A549 (cell line): Measurements from ENCODE around the gene GRAPL.
"Not testable (repeated sequence)": the region's sequence is repeated elsewhere in the genome, so short reads cannot be mapped to it uniquely, and the experiment has no call there.

ENCODE experiments used
- BHLHE40 ChIP-seq: IDR thresholded peaks from 2 replicates; pipeline ENCODE4 v1.6.1; 2012; ENCODE audit warnings: low read depth, low read length, inconsistent platforms
- CEBPB ChIP-seq, 2 experiments: fragments of >200 bp in 1 of 2; sonication (Bioruptor Twin) in 1 of 2; formaldehyde crosslinking in 1 of 2; IDR thresholded peaks; 2 replicates each; pipeline ENCODE4 v1.6.1; 2012 to 2016
- CHD2 ChIP-seq: fragments of 150-350 bp; IDR thresholded peaks from 2 replicates; pipeline ENCODE4 v1.6.1; 2014; ENCODE audit warnings: low read length; ENCODE audit not compliant: partially characterized antibody
- EP300 ChIP-seq, 2 experiments: fragments of >200 bp; sonication (Bioruptor Twin); formaldehyde crosslinking; IDR thresholded peaks; 2 replicates in 1 of 2; 3 replicates in 1 of 2; pipeline ENCODE4 v1.6.1; 2016 to 2017
- JUN ChIP-seq, 2 experiments: fragments of >200 bp; sonication (Bioruptor Twin); formaldehyde crosslinking; IDR thresholded peaks; 2 replicates in 1 of 2; 3 replicates in 1 of 2; pipeline ENCODE4 v1.6.1; 2016 to 2017
- TF ChIP-seq, protein P1 (sequence below): fragments of >200 bp; sonication (Bioruptor Twin); formaldehyde crosslinking; IDR thresholded peaks from 3 replicates; pipeline ENCODE4 v1.5.1; 2016
- TF ChIP-seq, protein P2 (sequence below): fragments of >200 bp; sonication (Bioruptor Twin); formaldehyde crosslinking; IDR thresholded peaks from 2 replicates; pipeline ENCODE4 v1.6.1; 2016
- TF ChIP-seq, protein P3 (sequence below): IDR thresholded peaks from 2 replicates; pipeline ENCODE4 v1.6.1; 2012

DNA sequence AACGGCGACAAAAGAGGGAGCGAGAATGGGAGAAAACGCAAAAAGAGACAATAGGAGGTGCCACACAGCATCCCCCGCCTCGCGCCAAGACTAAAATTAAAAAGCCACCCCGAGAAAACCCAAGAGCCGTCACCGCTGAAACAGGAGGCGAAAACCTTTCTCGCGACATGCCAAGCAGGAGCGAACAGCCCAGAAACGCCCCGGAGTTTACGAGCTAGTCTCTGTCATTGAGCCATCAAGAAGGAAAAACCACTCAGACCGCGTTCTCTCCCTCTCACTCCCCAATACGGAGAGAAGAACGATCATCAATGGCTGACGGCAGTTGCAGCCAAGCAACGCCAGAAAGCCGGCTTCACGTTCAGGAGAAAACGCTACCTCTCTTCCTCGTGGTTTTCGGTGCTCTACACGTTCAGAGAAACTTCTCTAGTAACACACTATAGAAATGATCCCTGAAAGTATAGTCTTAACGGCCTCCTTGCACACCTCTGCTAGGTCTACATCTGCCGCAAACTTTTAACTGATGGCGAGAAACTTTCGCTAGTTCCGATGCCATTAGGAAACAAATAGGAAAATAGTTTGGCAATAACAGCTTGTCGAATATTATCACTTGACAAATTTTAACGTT lies 62.5 kb downstream of the GRAPL start:
- TF ChIP-seq, protein P1, sequence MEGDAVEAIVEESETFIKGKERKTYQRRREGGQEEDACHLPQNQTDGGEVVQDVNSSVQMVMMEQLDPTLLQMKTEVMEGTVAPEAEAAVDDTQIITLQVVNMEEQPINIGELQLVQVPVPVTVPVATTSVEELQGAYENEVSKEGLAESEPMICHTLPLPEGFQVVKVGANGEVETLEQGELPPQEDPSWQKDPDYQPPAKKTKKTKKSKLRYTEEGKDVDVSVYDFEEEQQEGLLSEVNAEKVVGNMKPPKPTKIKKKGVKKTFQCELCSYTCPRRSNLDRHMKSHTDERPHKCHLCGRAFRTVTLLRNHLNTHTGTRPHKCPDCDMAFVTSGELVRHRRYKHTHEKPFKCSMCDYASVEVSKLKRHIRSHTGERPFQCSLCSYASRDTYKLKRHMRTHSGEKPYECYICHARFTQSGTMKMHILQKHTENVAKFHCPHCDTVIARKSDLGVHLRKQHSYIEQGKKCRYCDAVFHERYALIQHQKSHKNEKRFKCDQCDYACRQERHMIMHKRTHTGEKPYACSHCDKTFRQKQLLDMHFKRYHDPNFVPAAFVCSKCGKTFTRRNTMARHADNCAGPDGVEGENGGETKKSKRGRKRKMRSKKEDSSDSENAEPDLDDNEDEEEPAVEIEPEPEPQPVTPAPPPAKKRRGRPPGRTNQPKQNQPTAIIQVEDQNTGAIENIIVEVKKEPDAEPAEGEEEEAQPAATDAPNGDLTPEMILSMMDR, result not testable (repeated sequence)
- TF ChIP-seq CEBPB (IDR thresholded peaks at IDR 0.05); CHD2; JUN (IDR thresholded peaks at IDR 0.05); BHLHE40; EP300 (IDR thresholded peaks at IDR 0.05): not testable (repeated sequence)
- TF ChIP-seq, protein P2, sequence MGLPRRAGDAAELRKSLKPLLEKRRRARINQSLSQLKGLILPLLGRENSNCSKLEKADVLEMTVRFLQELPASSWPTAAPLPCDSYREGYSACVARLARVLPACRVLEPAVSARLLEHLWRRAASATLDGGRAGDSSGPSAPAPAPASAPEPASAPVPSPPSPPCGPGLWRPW, result not testable (repeated sequence)
- TF ChIP-seq, protein P3, sequence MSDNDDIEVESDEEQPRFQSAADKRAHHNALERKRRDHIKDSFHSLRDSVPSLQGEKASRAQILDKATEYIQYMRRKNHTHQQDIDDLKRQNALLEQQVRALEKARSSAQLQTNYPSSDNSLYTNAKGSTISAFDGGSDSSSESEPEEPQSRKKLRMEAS, result not testable (repeated sequence)
